ENCODE results near the gene ZNF581.

Gene ZNF581, protein sequence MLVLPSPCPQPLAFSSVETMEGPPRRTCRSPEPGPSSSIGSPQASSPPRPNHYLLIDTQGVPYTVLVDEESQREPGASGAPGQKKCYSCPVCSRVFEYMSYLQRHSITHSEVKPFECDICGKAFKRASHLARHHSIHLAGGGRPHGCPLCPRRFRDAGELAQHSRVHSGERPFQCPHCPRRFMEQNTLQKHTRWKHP

DNA sequence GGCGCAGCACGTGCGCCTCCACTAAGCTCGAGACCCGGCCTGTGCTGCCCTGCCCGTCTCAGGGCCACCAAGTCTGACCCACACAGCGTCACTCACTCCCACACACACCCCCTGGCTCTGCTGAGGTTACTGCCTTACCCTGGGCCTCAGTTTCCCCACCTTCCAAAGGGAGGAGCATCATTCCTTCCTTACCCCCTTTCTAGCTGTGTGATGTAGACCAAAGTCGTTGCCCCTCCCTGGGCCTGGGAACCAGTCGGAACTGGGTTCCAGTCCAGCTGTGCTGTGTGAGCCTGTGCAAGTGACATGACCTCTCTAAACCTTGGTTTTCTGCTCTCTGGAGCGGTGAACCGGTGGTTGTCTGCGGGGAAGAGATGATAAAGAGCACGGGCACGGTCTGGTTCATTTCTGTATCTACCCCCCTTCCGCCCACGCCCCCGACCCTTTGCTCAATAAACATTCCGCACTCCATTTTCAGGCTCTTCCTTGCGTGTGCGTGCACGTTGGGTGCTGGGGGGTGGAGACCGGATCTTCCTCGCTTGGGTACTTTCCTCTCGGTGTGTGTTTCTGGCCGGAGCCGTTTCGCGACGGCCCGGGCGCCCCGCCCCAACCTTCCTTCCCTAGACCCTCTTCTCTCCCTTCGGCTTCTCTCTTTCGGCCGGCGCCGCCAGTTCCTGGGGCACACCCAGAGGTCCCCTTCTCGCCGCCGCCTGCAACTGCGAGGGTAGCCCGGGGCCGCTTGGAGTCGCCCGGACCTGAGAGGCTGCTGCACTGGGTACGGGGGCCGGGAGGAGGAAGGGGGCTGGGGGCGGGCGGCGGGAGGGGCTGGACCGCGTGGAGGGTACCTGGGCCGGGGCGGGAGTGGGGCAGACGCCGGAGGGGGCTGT, at the start of gene ZNF581:
ZNF581 (plus strand) TSS at position 647 of the 884 bp plus-strand sequence. CDS start 923 bp downstream, outside the sequence.
- DNase-seq = peak; percentile 64

DNA sequence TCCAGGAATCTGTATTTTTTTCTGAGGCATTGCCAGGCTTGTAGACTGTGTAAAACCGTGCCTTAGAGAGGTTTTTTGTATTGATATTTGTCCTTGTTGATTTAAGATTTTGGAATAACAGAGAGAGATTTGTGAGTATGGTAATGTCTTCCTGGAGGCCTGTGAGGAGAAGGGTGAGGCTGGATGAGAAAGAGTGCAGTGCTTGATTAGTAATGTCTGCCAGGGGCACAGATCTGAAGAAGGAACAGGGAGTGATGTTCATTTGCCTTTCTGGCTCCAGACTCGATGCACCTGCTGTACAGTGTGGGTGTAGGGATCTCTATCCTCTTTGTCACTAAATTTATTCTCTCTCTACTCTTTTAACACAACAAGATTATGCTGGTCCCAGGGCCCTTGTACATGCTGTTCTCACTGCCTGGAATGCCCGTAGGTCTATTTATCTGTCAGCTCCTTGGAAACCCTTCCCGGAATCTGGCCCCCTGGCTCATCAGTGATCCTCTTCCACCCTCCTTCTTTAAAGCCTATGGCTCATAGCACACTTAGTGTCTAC, 48.4 kb upstream of the ZNF581 start:
- DNase-seq = no peak

DNA sequence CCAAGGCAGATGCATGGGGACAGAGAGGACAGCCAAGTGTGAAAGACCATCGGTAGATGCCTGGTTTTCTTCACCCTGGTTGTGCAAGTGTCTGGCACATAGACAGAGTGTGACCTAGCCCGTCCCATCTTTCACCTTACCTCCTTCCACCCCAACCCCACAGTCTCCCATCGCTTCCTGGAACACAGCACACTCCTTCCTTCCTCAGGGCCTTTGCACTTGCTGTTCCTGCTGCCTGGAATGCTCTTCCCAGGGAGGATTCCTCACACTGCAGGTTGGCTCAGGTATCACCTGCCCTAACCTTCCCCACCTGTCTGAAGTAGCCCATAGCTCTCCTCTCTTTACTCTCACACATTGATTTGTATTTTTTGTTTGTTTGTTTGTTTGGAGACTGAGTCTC, 47.1 kb upstream of the ZNF581 start:
- no peak for DNase-seq

DNA sequence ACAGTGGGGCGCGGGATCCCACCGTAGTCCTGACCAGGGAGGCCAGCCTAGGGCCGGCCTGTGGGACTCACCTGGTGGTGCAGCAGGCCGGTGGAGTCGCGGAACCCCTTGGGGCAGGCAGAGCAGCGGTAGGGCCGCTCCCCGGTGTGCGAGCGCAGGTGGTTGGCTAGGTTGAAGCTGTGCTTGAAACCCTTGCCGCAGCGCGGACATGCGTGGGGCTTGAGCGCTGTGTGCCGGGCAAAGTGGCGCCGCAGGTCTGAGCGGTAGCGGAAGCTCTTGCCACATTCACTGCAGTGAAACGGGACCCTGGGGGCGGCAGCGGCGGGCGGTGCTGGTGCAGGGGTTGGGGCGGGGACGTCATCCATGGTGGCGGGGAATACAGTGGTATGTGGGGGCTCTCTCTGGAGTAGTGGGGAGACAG, 45.9 kb upstream of the ZNF581 start:
- DNase-seq = no peak

DNA sequence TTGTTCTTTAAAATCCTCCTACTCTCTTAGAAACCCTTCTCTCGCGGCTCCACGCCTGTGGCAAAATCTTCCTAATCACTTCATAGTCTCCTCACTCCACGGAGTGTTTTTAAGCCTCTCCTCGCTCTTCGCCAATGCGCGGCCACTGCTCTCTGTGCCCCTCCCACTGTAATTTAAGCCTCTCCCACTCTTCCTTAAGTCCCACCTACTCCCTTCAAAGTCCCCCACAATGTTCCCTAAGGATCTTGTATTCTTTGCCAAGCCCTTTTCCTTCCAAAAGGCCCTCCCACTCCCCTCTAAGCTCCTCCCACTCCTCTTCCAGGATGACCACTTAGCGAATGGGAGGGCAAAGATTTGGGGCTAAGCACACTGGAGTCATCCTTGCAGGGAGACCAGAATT, 45.4 kb upstream of the ZNF581 start:
- DNase-seq = no peak

DNA sequence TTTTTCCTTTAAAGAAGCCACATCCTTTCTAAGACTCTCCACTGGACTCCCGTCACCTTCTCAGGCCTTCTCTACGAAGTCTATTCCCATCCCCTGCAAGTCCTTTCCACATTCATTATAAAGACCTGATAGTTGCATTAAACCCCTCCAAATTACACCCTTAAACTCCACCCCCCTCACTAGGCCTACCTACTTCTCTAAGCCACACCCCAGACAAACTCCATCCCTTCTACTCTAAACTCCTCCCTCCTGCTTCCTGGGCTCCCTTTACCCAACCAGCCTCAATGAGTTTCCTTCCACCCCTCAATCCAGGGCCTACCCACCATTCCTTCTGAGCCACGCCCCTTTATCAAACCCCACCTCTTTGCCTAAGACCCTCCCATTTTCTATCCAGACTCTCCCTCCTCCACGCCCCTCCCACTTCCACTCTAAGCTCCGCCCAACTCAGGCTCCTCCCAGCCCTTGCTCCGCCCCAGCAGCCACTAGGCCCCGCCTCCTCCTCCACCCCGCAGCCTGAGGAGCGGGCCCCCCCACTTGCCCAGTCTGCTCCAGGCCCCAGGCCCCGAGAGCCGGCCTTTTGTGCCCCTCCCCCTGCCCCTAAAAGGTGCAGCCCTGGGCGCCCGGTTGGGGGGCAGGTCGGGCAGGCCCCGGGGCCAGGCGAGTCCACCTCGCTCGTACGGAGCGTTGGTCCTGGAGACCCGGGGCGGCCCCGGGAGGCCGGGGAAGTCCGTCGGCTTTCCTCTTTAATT, 44.6 kb upstream of the ZNF581 start:
- DNase-seq = peak; percentile 85

DNA sequence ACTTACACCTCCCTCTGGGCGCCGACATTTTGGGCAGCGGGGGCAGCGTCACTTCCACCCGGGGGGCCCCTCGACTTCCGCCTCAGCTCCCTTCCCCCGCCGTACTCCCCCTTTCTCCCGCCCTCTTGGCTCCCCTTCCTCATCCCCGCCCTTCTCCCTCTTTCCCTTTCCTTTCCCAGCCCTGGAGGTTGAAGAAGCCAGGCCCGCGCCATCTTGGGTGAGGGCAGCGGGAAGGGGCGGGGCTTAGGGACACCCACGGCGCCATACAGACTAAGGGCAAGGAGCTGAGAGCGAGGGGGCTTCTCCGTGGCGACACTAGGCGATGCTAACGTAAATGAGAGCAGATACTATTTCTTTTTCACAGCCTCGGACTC, 44.0 kb upstream of the ZNF581 start, which contains the start of gene FIZ1:
FIZ1 (minus strand) TSS at position 50 of the 374 bp plus-strand sequence. CDS start 1,652 bp downstream, outside the sequence.
- peak; percentile 96 for DNase-seq

DNA sequence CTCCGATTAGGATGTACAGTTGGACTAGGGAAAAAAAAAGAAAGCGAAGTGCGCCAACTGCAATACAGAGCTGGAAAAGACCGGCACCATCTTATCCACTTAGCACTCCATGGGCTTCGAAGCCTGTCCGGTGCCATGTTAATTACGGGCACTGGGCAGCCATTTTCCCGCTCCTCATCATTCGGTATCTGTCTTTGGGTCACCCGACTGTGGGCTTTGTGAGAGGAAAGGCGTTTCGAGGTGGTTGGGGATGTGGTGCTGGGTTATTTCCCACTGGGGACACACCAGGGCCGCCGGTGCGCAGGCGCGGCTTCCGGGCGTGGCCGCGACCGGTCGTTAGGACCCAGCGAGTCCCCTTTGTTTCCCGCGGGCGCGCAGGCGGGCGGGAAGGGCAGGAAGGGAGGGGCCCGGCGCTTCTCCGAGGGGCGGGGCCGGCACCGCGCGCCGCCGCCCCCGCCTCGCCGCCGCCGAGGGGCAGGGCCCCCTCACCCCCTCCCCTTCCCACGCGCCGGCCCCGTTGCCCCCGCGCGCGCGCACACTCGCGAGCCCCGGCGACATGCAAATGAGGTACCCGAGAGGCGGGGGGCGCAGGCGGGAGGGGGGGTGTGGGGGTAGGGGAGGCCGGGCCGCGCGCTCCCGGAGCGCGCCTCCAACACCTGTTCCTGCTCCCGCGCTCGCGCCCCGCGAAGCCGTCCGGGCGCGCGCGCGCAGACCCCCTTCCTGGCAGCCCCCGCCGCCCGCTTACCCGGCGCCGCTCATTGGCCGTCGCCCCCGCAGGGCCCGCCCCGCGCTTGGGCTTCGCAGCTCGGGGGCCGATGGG, 43.4 kb upstream of the ZNF581 start, which contains the start of gene ZNF524:
ZNF524 (plus strand) TSS at position 447 of the 820 bp plus-strand sequence. CDS start 1,825 bp downstream, outside the sequence.
- peak; percentile 90 for DNase-seq

DNA sequence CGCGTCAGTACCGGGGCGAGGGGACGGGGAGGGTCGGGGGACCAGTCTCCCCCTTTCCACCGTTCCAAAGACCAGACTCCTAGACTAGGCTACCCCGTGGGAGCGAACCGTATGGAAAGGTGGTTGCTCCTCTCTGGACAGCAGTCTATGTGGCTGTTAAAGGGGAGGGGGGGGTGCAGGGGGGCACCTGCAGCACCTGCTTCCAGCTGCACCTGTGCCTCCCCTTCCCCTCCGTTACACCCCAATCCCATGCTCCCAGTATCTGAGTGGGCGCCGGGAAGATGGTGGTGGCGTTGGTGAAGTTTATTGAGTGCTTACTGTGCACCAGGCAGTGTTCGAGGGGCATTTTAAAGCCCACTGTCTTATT, 42.8 kb upstream of the ZNF581 start:
- no peak for DNase-seq

DNA sequence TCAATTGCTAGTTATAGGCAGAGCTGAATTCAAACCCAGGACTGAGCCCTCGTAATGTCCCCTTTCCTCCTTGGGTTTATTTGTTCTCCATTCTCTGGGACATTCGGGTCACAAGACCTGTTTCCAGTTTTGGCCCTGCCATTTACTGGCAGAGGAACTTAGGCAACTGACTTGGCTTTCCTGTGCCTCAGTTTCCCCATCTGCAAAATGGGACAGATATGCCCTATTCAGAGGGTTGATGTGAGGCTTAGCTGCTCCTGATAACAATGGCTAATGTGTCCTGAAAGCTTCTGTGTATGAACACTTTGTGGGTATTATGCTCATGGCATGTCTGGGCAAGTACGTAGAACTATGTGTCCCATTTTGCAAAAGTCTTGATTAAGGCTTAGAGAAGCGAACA, 42.4 kb upstream of the ZNF581 start:
- no peak for DNase-seq

DNA sequence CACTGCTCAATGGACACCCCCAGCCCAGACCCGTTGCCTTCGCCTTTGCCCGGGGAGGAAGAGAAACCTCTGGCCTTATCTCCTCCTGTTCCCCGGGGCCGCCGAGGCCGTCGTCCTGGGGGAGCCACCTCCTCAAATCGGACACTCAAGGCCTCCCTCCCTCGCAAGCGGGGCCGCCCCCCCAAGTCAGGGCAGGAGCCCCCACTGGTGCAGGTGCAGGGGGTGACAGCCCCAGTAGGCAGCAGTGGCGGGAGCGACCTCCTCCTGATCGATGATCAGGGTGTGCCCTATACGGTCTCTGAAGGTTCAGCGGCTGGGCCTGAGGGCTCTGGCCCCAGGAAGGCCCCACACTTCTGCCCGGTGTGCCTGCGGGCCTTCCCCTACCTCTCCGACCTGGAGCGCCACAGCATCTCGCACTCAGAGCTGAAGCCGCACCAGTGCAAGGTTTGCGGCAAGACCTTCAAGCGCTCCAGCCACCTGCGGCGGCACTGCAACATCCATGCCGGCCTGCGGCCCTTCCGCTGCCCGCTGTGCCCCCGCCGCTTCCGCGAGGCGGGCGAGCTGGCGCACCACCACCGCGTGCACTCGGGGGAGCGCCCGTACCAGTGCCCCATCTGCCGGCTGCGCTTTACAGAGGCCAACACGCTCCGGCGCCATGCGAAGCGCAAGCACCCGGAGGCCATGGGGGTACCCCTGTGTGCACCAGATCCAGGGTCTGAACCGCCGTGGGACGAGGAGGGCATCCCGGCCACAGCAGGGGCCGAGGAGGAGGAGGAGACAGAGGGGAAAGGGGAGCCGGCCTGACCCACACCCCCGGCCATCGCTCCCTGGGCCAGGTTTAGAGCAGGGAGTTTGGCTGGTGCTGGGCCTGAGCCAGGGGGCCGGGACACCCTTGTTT, 41.1 kb upstream of the ZNF581 start:
- no peak for DNase-seq

DNA sequence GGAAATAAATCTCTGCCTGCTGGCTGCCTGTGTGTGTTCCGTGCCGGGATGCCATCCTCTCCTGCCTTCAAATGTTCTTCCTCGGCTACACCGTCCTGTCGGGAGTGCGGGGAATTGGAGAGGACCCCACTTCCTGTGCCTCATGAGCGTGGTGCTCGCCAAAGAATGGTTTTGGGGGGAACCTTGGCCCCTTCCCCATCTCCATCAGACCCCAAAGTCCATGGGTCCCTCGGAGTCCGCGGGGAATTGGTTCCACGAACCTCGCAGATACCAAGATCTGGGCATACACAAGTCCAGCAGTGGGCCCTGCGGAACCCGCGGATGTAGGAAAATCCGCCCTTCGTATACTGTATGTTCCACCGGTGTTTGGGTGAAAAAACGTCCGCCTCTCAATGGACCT, 40.3 kb upstream of the ZNF581 start:
- DNase-seq = no peak

DNA sequence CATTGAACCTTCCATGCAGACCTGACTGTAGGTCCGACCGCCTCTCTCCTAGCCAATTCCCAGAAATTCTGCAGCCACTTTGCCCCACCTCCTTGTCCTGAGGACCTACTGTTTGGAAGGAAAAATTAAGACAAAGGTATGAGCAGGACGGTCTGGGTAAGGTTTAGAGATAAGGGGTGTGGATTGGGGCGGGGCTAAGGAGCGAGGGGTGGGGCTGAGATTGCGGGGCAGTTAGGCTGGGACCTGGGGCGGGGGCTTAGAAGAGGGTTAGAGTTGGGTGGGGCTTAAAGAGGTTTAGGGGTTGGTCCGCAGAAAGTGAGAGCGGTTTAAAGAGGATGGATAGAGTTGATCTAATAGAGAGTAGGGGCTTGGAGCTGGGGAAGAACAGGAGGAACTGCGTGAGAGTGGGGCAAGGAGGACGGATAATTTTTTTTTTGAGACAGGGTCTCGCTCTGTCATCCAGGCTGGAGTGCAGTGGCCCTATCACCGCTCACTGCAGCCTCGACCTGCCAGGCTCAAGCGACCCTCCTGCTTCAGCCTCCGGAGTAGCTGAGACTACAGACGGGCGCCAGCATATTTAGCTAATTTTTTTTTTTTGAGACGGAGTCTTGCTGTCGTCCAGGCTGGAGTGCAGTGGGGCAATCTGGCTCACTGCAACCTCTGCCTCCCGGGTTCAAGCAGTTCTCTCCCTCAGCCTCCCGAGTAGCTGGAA, 39.7 kb upstream of the ZNF581 start:
- DNase-seq = no peak

DNA sequence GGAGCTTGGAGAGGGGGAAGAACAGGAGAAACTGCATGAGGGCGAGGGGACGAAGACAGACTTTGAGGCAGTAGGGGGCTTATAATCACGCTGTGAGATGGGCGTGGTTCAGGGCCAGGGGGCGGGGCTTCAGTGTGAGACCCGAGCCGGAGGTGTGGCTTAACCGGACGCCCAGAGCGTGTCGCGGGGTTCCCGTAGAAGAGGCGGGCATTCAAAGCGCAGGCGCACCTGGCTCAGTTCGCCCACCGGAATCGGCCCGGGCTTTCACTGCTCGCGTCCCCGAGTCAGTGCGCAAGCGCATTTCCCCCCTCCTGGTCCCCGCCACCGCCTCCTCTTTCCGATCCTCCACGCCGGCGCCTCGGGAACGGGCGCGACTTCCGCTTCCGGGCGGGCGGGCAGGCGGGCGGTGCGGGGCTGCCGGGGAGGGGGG, 38.2 kb upstream of the ZNF581 start:
- peak; percentile 96 for DNase-seq

DNA sequence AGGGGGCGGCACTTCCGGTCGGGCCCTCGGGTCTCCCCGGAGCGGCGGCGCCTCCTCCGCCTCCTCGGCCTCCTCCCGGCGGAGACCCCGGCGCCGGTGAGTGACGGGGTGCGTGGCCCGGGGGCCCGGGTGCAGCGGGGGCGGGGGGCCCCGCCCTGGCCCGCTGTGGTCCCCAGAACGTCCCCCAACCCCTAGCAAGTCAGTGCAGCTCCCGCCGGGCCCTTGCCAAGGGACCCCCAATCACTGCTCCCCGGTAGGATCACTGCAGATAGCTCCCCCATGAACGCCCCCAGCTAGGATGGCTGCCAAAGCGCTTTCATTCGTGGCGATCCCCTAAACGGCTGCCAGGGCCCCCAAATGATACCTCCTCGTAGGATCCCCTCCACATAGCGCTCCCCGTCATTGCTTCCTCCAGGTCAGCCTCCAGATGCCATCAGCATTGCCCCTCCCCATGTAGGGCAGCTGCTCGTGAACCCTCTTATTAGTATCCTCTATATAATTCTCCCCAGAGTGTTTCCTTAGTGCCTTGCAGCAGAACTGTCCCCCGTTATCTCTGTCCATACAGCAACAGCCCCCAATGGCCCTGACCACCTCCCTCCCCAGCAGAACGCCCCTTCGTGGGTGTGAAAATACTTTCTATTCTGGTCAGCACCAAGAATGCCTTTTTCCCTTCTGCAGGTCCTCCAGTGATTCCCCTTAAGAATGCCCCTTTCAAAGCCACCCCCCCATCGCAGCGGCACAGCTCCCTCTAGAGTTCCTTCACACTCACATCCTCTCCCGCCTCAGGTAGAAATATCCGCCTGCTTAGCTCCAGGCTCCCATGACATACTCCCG, 37.6 kb upstream of the ZNF581 start, which contains the start of gene ZNF865:
ZNF865 (plus strand) TSS at position 11 of the 834 bp plus-strand sequence. CDS start 7,972 bp downstream, outside the sequence.
- peak; percentile 49 for DNase-seq

DNA sequence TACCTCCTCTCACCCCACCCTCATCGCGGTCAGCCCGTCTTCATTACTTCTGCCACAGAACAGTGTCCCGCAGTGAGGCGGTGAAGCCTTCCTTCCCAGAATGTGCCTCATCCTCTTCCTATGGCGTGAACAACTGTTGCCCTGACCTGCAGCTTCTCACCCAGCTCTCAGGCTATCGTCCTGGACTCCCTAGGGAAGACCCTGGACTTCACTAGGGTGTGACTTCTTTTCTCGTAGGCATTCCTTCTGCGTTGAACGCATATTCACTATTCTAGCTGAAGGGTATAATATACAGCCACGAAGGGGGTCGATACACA, 37.0 kb upstream of the ZNF581 start:
- DNase-seq = no peak

DNA sequence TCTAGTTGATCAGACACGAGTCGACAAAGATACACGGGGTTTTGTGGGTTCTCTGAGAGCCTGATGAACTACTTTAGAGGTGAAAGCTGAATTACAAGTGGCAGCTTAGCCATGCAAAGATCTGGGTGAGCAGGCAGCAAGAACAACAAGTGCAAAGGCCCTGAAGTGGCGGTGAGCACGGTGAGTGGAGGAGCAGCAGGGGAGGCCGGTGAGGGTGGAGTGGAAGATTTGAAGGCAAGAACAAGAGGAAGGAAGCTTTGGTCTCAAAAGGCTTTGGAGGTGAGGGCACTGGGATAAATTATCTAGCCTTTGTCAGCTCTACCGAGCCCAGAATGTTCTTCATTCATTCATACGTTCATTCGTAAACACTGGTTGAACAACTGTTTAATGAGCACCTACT, 36.6 kb upstream of the ZNF581 start:
- DNase-seq = no peak

DNA sequence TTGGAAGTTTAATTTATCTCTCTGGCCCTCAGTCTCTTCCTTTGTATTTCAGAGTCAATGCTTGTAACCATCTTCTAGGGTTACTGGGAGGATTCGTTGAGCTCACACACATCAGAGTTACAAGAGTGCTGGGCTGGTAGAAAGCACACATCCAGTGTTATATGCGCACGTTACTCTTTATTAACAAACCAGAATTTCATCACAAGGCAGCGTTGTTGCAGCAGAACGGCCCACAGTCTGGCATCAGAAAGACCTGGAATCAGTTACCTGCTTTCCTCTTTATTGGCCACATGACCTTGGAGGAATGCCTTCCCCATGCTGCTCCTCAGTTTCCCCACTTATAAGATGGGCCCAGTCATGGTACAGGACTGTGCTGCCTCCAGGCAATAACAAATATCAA, 34.1 kb upstream of the ZNF581 start:
- DNase-seq = no peak

DNA sequence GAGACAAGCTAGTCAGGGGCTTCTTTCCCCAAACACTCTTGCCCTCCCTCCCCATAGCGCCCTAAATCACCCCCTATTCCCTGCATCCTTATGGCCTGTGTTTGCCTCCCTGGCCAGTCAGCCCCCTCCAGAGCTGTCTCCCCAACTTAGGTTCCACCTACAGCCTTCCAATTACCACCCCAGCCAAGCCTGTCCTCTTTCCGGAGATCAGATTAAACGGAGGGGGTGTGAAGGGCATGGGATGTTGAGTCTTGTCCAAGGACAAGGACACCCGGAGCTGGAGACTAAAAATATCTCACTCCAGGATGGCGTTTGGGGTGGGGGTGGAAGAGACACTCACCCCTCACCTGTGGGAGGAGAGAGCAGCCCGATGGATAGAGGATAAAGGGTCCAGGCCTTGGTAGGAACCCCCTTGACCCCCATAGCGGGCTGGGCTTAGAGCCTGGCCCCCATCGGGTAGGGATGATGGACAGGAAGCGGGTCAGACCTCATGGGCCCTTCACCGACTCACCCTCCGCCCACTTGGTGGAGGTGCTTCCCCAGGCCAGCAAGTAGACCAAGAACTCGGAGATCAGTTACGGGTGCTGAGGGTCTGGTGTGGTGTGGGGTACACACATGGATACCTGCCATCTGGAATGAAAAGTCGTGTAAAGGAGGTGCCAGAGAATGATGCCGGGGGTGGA, 32.0 kb upstream of the ZNF581 start:
- DNase-seq = no peak
